Mesenchymal stem cell (in vitro differentiated cells and primary cell): Measurements from ENCODE around the gene GMEB1.
"Not testable (repeated sequence)": the region's sequence is repeated elsewhere in the genome, so short reads cannot be mapped to it uniquely, and the experiment has no call there.

ENCODE experiments used
- DNase-seq: peaks from one replicate; pipeline ENCODE4 v3.0.0-alpha.2; 2013
- H2AFZ ChIP-seq: one replicate; pipeline ENCODE4 v1.6.1; 2013; ENCODE audit warnings: low read depth, mild to moderate bottlenecking, control low read depth, inconsistent platforms, low read length, moderate library complexity
- H2AK5ac ChIP-seq: 2 replicates; pipeline ENCODE4 v1.6.1; 2013; ENCODE audit warnings: low read length, moderate library complexity, mild to moderate bottlenecking, inconsistent platforms; ENCODE audit not compliant: severe bottlenecking
- H2BK120ac ChIP-seq: one replicate; pipeline ENCODE4 v1.6.1; 2013; ENCODE audit warnings: low read depth, mild to moderate bottlenecking, inconsistent platforms, low read length, moderate library complexity
- H2BK12ac ChIP-seq, 2 experiments: one replicate each; pipeline ENCODE4 v1.6.1; 2013; ENCODE audit warnings: inconsistent platforms in 2 of 2, low read length in 2 of 2, mild to moderate bottlenecking in 2 of 2, moderate library complexity in 2 of 2, control low read depth in 1 of 2
- H2BK15ac ChIP-seq: one replicate; pipeline ENCODE4 v1.6.1; 2013; ENCODE audit warnings: mild to moderate bottlenecking, low read depth, inconsistent platforms; ENCODE audit not compliant: poor library complexity, severe bottlenecking
- H2BK5ac ChIP-seq: 2 replicates; pipeline ENCODE4 v1.6.1; 2013; ENCODE audit warnings: low read depth, mild to moderate bottlenecking, low read length, control low read depth, inconsistent platforms; ENCODE audit not compliant: poor library complexity, severe bottlenecking
- H3K14ac ChIP-seq, 2 experiments: one replicate each; pipeline ENCODE4 v1.6.1; 2013; ENCODE audit warnings: inconsistent platforms in 2 of 2, low read length in 2 of 2, control low read depth in 1 of 2, mild to moderate bottlenecking in 1 of 2, moderate library complexity in 1 of 2
- H3K18ac ChIP-seq, 2 experiments: one replicate each; pipeline ENCODE4 v1.6.1; 2013; ENCODE audit warnings: inconsistent platforms in 2 of 2, low read length in 2 of 2, control low read depth in 1 of 2, low read depth in 1 of 2, mild to moderate bottlenecking in 1 of 2
- H3K23ac ChIP-seq, 2 experiments: one replicate each; pipeline ENCODE4 v1.6.1; 2013; ENCODE audit warnings: inconsistent platforms in 2 of 2, low read length in 2 of 2, mild to moderate bottlenecking in 2 of 2, moderate library complexity in 2 of 2, control low read depth in 1 of 2
- H3K27ac ChIP-seq: 2 replicates; pipeline ENCODE4 v1.5.1; 2013; ENCODE audit warnings: mild to moderate bottlenecking, moderate library complexity, low read length, control low read depth, inconsistent platforms; ENCODE audit not compliant: poor library complexity, severe bottlenecking
- H3K27me3 ChIP-seq, 2 experiments: 2 replicates each; pipeline versions ENCODE4 v1.6.1 to v1.7.0; 2013; ENCODE audit warnings: low read length in 2 of 2, mild to moderate bottlenecking in 2 of 2, moderate library complexity in 2 of 2, control low read depth in 1 of 2, inconsistent platforms in 1 of 2; ENCODE audit not compliant: control insufficient read depth in 1 of 2, insufficient read depth in 1 of 2
- H3K36me3 ChIP-seq, 2 experiments: 2 replicates each; pipeline versions ENCODE4 v1.6.1 to v1.7.0; 2013; ENCODE audit warnings: low read length in 2 of 2, control low read depth in 1 of 2, inconsistent platforms in 1 of 2, low read depth in 1 of 2, mild to moderate bottlenecking in 1 of 2; ENCODE audit not compliant: insufficient read depth in 2 of 2, control insufficient read depth in 1 of 2
- H3K4ac ChIP-seq, 2 experiments: one replicate each; pipeline ENCODE4 v1.6.1; 2013; ENCODE audit warnings: inconsistent platforms in 2 of 2, low read length in 2 of 2, mild to moderate bottlenecking in 2 of 2, moderate library complexity in 2 of 2, control low read depth in 1 of 2, low read depth in 1 of 2
- H3K4me1 ChIP-seq: 2 replicates; pipeline ENCODE4 v1.6.1; 2013; ENCODE audit warnings: low read depth, low read length, control low read depth; ENCODE audit not compliant: control insufficient read depth, insufficient read depth
- H3K4me2 ChIP-seq: 2 replicates; pipeline ENCODE4 v1.6.1; 2013; ENCODE audit warnings: low read length, mild to moderate bottlenecking, inconsistent platforms; ENCODE audit not compliant: poor library complexity, severe bottlenecking
- H3K4me3 ChIP-seq, 2 experiments: 2 replicates each; pipeline versions ENCODE4 v1.5.1 to v1.7.0; 2013; ENCODE audit warnings: low read length in 2 of 2, mild to moderate bottlenecking in 2 of 2, control low read depth in 1 of 2, low read depth in 1 of 2; ENCODE audit not compliant: insufficient read depth in 1 of 2
- H3K79me1 ChIP-seq: replicated peaks from 2 replicates; pipeline ENCODE4 v1.6.1; 2013; ENCODE audit warnings: mild to moderate bottlenecking, control low read depth, low read length, inconsistent platforms; ENCODE audit not compliant: poor library complexity, severe bottlenecking
- H3K9ac ChIP-seq: 2 replicates; pipeline ENCODE4 v1.7.0; 2013; ENCODE audit warnings: mild to moderate bottlenecking, low read length, moderate library complexity
- H3K9me3 ChIP-seq: 2 replicates; pipeline ENCODE4 v1.7.0; 2013; ENCODE audit warnings: mild to moderate bottlenecking, low read length; ENCODE audit not compliant: control insufficient read depth
- H4K8ac ChIP-seq: one replicate; pipeline ENCODE4 v1.6.1; 2013; ENCODE audit warnings: inconsistent platforms, mild to moderate bottlenecking, low read length, moderate library complexity
- H4K91ac ChIP-seq: one replicate; pipeline ENCODE4 v1.6.1; 2013; ENCODE audit warnings: mild to moderate bottlenecking, low read length, inconsistent platforms
- WGBS: methylation state at CpG from one replicate; pipeline ENCODE4 v1.1.7; 2013; ENCODE audit warnings: mixed read lengths; 5-methylcytosine and 5-hydroxymethylcytosine counted together

Gene GMEB1

GRCh38 chr1:28646040-28646439 lies 22.5 kb upstream of the GMEB1 start:
- no peak overlapping the region for H4K8ac ChIP-seq
- H3K18ac ChIP-seq: no peak overlapping the region
- peaks cover 16% of the 10 kb centered on the region for H3K4me1 ChIP-seq
- no peak overlapping the region for H2BK15ac ChIP-seq
- WGBS: 90% methylated on average over 1 of the region's 1 CpG
- peaks cover 1% of the 10 kb centered on the region for H3K79me1 ChIP-seq
- H3K36me3 ChIP-seq: no peaks in the 10 kb centered on the region
- H3K27me3 ChIP-seq: no peaks in the 10 kb centered on the region
- no peak overlapping the region for H3K4me2 ChIP-seq
- no peak overlapping the region for H2BK5ac ChIP-seq
- no peak overlapping the region for H2AK5ac ChIP-seq
- no peak overlapping the region for H2BK12ac ChIP-seq
- H3K9me3 ChIP-seq: no peaks in the 10 kb centered on the region
- no peak overlapping the region for H3K4me3 ChIP-seq
- no peak overlapping the region for H3K4ac ChIP-seq
- peak; percentile 48 for DNase-seq
- no peak overlapping the region for H3K23ac ChIP-seq
- no peak overlapping the region for H2BK120ac ChIP-seq
- H2AFZ ChIP-seq: no peak overlapping the region
- no peak overlapping the region for H3K14ac ChIP-seq
- H4K91ac ChIP-seq: no peak overlapping the region
- H3K27ac ChIP-seq: no peak overlapping the region
- H3K9ac ChIP-seq: no peak overlapping the region

- peak overlapping the region; percentile 98 for H3K9ac ChIP-seq
- peak overlapping the region; percentile 53 for H2BK5ac ChIP-seq
- peak overlapping the region; percentile 92 for H3K27ac ChIP-seq
- no peaks in the 10 kb centered on the region for H3K36me3 ChIP-seq
- H2AFZ ChIP-seq: peak overlapping the region; percentile 95
- DNase-seq: peak; percentile 96
- H3K23ac ChIP-seq: no peak overlapping the region
- peak overlapping the region; percentile 85 for H4K91ac ChIP-seq
- peak overlapping the region; percentile 97 for H2AK5ac ChIP-seq
- H2BK120ac ChIP-seq: peak overlapping the region; percentile 29
- no peaks in the 10 kb centered on the region for H3K27me3 ChIP-seq
- no peaks in the 10 kb centered on the region for H3K79me1 ChIP-seq
- peak overlapping the region in 1 of 2 experiments; percentile 100 for H3K4ac ChIP-seq
- peaks cover 14% of the 10 kb centered on the region for H3K4me1 ChIP-seq
- peak overlapping the region; percentile 88 for H4K8ac ChIP-seq
- no peaks in the 10 kb centered on the region for H3K9me3 ChIP-seq
- peak overlapping the region; percentile 46 for H3K4me2 ChIP-seq
- peak overlapping the region; percentile 96 to 100 for H3K18ac ChIP-seq
- H3K14ac ChIP-seq: peak overlapping the region in 1 of 2 experiments; percentile 99
- 9% methylated on average over 18 of the region's 18 CpGs for WGBS
- peak overlapping the region in 1 of 2 experiments; percentile 71 for H2BK12ac ChIP-seq
- peak overlapping the region; percentile 41 to 85 for H3K4me3 ChIP-seq
- no peak overlapping the region for H2BK15ac ChIP-seq
Measured at GRCh38 chr1:28648008-28648473, 20.5 kb upstream of the GMEB1 start.

DNA sequence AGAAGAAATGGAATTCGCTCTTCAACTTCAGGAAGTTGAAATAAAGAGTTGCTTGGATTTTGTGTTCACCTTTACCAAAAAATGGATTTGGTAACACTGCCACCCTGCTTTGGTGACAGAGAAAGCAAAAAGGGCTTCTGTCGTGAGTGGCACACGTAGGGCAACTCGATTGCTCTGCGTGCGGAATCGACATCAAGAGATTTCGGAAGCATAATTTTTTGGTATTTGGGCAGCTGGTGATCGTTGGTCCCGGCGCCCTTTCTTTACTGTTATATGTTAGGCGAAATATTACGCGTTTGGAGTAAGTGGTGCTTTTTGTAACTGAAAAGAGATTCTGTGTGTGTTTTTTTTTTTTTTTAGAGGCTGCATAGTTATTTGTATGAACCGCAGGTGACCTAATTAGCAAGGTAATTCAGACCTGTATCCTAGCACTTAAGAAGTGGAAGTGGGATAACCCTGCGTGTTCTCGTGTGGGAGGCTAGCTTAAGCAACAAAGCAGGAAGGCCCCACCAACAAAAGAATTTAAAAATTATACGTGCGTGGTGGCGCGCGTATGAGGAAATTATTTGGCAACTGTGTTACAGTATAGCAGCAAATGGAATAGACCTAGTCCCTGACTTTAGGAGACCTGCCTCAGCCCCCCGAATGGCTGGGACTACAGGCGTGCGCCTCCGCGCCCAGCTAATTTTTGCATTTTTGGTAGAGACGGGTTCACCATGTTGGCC lies 19.9 kb upstream of the GMEB1 start, which contains the start of gene RNU11:
Gene RNU11 (plus strand): TSS at position 127 of the 725 bp plus-strand sequence.
- Histone ChIP-seq H3K4ac (peak within 1 kb of the TSS in 1 of 2 experiments; percentile 100), H4K8ac (peak within 1 kb of the TSS; percentile 88), H3K14ac (peak within 1 kb of the TSS in 1 of 2 experiments; percentile 99), H3K23ac (no peak within 1 kb of the TSS), H3K18ac (peak within 1 kb of the TSS; percentile 96 to 100), H3K4me1 (peaks cover 11% of the 10 kb centered on the region), H3K27ac (peak within 1 kb of the TSS; percentile 92), H2AFZ (peak within 1 kb of the TSS; percentile 95), H2BK120ac (peak within 1 kb of the TSS; percentile 29), H3K4me2 (peak within 1 kb of the TSS; percentile 46), H3K9me3 (no peaks in the 10 kb centered on the region), H2BK5ac (peak within 1 kb of the TSS; percentile 53), H4K91ac (peak within 1 kb of the TSS; percentile 85), H2AK5ac (peak within 1 kb of the TSS; percentile 97), H3K9ac (peak within 1 kb of the TSS; percentile 98), H3K79me1 (no peaks in the 10 kb centered on the region), H2BK15ac (no peak within 1 kb of the TSS), H2BK12ac (peak within 1 kb of the TSS in 1 of 2 experiments; percentile 71), H3K4me3 (peak within 1 kb of the TSS; percentile 41 to 85), H3K36me3 (no peaks in the 10 kb centered on the region), H3K27me3 (no peaks in the 10 kb centered on the region)
- WGBS: 11% methylated on average over 28 of the region's 28 CpGs
- peak; percentile 100 for DNase-seq

GRCh38 chr1:28653063-28653462 lies 15.5 kb upstream of the GMEB1 start:
- H2BK15ac ChIP-seq, H2AFZ ChIP-seq, H3K23ac ChIP-seq, H3K79me1 ChIP-seq, H3K4me1 ChIP-seq, H3K4me3 ChIP-seq, H3K14ac ChIP-seq, DNase-seq, H3K27ac ChIP-seq, H2AK5ac ChIP-seq, H3K4ac ChIP-seq, H3K9me3 ChIP-seq, H2BK120ac ChIP-seq, H3K9ac ChIP-seq, H3K27me3 ChIP-seq, H3K36me3 ChIP-seq, H4K8ac ChIP-seq, H2BK5ac ChIP-seq, H2BK12ac ChIP-seq, H3K4me2 ChIP-seq, H4K91ac ChIP-seq, H3K18ac ChIP-seq: not testable (repeated sequence)
- 92% methylated on average over 11 of the region's 13 CpGs for WGBS
